Measurements from ENCODE around the gene FGGY. TPM values are rescaled to one million over a fixed set of nuclear protein-coding genes. Genes with fewer than 3 reads are reported as not detected.

Gene FGGY
- total RNA-seq, 4 donors from 2014 or later = 23.3 to 26.4 (median 25.3) TPM

- Histone ChIP-seq H3K4me3 (no peak overlapping the region), H3K9me3 (no peaks in the 10 kb centered on the region), H3K27ac (replicated peaks in 1 of 4) (no peak overlapping the region), H3K4me1 (peaks cover 22 to 48% (median 35%) of the 10 kb centered on the region in 4 donors), H3K27me3 (no peaks in the 10 kb centered on the region), H3K36me3 (no peaks in the 10 kb centered on the region)
- no peak for DNase-seq (ENCODE audit: extremely low spot score)
- intact Hi-C loops (cut with DNase I) = no loop called here
- WGBS = 74% methylated on average over 7 of the region's 7 CpGs
- TF ChIP-seq CTCF (IDR thresholded peaks at IDR 0.05) (no peak), POLR2AphosphoS5 (IDR thresholded peaks at IDR 0.05) (no peak), EP300 (IDR thresholded peaks at IDR 0.05) (no peak)
These were observed 100.4 kb downstream of the FGGY start for GRCh38 chr1:59397139-59397858.

GRCh38 chr1:59399642-59400041, 102.7 kb downstream of the FGGY start:
- DNase-seq (ENCODE audit: extremely low spot score) = no peak
- H3K4me1 ChIP-seq = peaks cover 0 to 24% (median 12%) of the 10 kb centered on the region in 4 donors
- H3K4me3 ChIP-seq = no peak overlapping the region
- WGBS = 91% methylated on average over 1 of the region's 1 CpG
- intact Hi-C loops (cut with DNase I) = no loop called here
- no peak for TF ChIP-seq EP300 (IDR thresholded peaks at IDR 0.05)
- TF ChIP-seq POLR2AphosphoS5 (IDR thresholded peaks at IDR 0.05) = no peak
- no peak for TF ChIP-seq CTCF (IDR thresholded peaks at IDR 0.05)
- no peak for TF ChIP-seq POLR2A (IDR thresholded peaks at IDR 0.05; ENCODE audit: low read depth)
- no peaks in the 10 kb centered on the region for H3K27me3 ChIP-seq
- no peaks in the 10 kb centered on the region for H3K36me3 ChIP-seq
- no peak overlapping the region for H3K27ac ChIP-seq (replicated peaks in 1 of 4)
- H3K9me3 ChIP-seq = no peaks in the 10 kb centered on the region

- Histone ChIP-seq H3K27me3 (no peaks in the 10 kb centered on the region), H3K36me3 (no peaks in the 10 kb centered on the region), H3K4me3 (no peak overlapping the region), H3K27ac (replicated peaks in 1 of 4) (no peak overlapping the region), H3K9me3 (no peaks in the 10 kb centered on the region), H3K4me1 (peaks cover 0 to 10% (median 8%) of the 10 kb centered on the region in 4 donors)
- WGBS = 89% methylated on average over 3 of the region's 3 CpGs
- DNase-seq (ENCODE audit: extremely low spot score) = no peak
- intact Hi-C loops (cut with DNase I) = no loop called here
- TF ChIP-seq POLR2AphosphoS5 (IDR thresholded peaks at IDR 0.05) (no peak), CTCF (IDR thresholded peaks at IDR 0.05) (no peak), EP300 (IDR thresholded peaks at IDR 0.05) (no peak), POLR2A (IDR thresholded peaks at IDR 0.05; ENCODE audit: low read depth) (no peak)
These were observed 104.7 kb downstream of the FGGY start for GRCh38 chr1:59401581-59401980.

- intact Hi-C loops (cut with DNase I) = no loop called here
These were observed 107.9 kb downstream of the FGGY start for GRCh38 chr1:59404796-59405195.

More at GRCh38 chr1:59404796-59405195, 107.9 kb downstream of the FGGY start:
- no peak overlapping the region for H3K27ac ChIP-seq (replicated peaks in 1 of 4)
- peaks cover 0 to 30% (median 21%) of the 10 kb centered on the region in 4 donors for H3K4me1 ChIP-seq
- TF ChIP-seq POLR2A (IDR thresholded peaks at IDR 0.05; ENCODE audit: low read depth) (no peak), CTCF (IDR thresholded peaks at IDR 0.05) (no peak), POLR2AphosphoS5 (IDR thresholded peaks at IDR 0.05) (no peak), EP300 (IDR thresholded peaks at IDR 0.05) (no peak)
- no peaks in the 10 kb centered on the region for H3K36me3 ChIP-seq
- no peaks in the 10 kb centered on the region for H3K27me3 ChIP-seq
- 74% methylated on average over 8 of the region's 8 CpGs for WGBS
- no peak overlapping the region for H3K4me3 ChIP-seq
- no peaks in the 10 kb centered on the region for H3K9me3 ChIP-seq
- no peak for DNase-seq (ENCODE audit: extremely low spot score)

All from esophagus muscularis mucosa (tissue), 4 donors.